Caco-2 (cell line): Measurements from ENCODE around the gene OBI1. TPM values are rescaled to one million over a fixed set of nuclear protein-coding genes. Genes with fewer than 3 reads are reported as not detected.

Experiments used
- BruUV-seq: library from RNA; stranded (reverse); fragments of 400-500 nt; replicated peaks from 2 replicates; lab custom pipeline; 2021; lab: Mats Ljungman, UMichigan
- CTCF ChIA-PET: fragments of 300-600 bp; sonication (Branson Sonifier 250); formaldehyde crosslinking; loops from one replicate; lab custom pipeline; 2022; ENCODE audit warnings: antibody characterized with exemption; lab: Charles Lee
- POLR2A ChIA-PET: fragments of 300-600 bp; sonication (Branson Sonifier 250); formaldehyde crosslinking; loops from one replicate; lab custom pipeline; 2022; ENCODE audit warnings: antibody characterized with exemption; lab: Charles Lee
- DNase-seq, 2 experiments: peaks; one replicate each; pipeline versions ENCODE4 v3.0.0 to v3.0.0-alpha.2; 2020 to 2022
- H3K27me3 ChIP-seq: replicated peaks from 2 replicates; pipeline ENCODE4 v1.6.0; 2011; ENCODE audit warnings: low read length; ENCODE audit not compliant: control insufficient read depth, insufficient read depth
- H3K36me3 ChIP-seq: 2 replicates; pipeline ENCODE4 v1.5.1; 2011; ENCODE audit warnings: low read length; ENCODE audit not compliant: control insufficient read depth, insufficient read depth
- H3K4me1 ChIP-seq: fragments of 250-450 bp; sonication (Bioruptor Pico); 2 replicates; pipeline ENCODE4 v1.5.1; 2020; ENCODE audit warnings: mild to moderate bottlenecking
- H3K4me3 ChIP-seq: 2 replicates; pipeline ENCODE4 v1.5.1; 2011; ENCODE audit warnings: low read depth, mild to moderate bottlenecking, control low read depth, low read length
- H3K9me3 ChIP-seq: fragments of 250-450 bp; sonication (Bioruptor Pico); 2 replicates; pipeline ENCODE4 v1.5.1; 2020; ENCODE audit warnings: mild to moderate bottlenecking, moderate library complexity
- H3K27ac Mint-ChIP-seq: one replicate; pipeline ENCODE4 v1.8.0; 2022; ENCODE audit warnings: mixed read lengths; ENCODE audit not compliant: unreplicated experiment
- H3K27me3 Mint-ChIP-seq: one replicate; pipeline ENCODE4 v1.8.0; 2022; ENCODE audit warnings: mixed read lengths; ENCODE audit not compliant: insufficient read depth, unreplicated experiment
- H3K36me3 Mint-ChIP-seq: one replicate; pipeline ENCODE4 v1.8.0; 2022; ENCODE audit warnings: mild to moderate bottlenecking, mixed read lengths; ENCODE audit not compliant: insufficient read depth, unreplicated experiment
- H3K4me1 Mint-ChIP-seq: one replicate; pipeline ENCODE4 v1.8.0; 2022; ENCODE audit warnings: low read depth, mixed read lengths; ENCODE audit not compliant: unreplicated experiment
- H3K4me3 Mint-ChIP-seq: one replicate; pipeline ENCODE4 v1.8.0; 2022; ENCODE audit warnings: mild to moderate bottlenecking, moderate library complexity, mixed read lengths; ENCODE audit not compliant: unreplicated experiment
- H3K9me3 Mint-ChIP-seq: one replicate; pipeline ENCODE4 v1.8.0; 2022; ENCODE audit warnings: mixed read lengths; ENCODE audit not compliant: unreplicated experiment
- intact Hi-C: fragments of 100-400 bp; cut with micrococcal nuclease; formaldehyde crosslinking; loops from one replicate; pipeline ENCODE4 v1.10.0; 2022; ENCODE audit not compliant: unreplicated experiment
- total RNA-seq: library from RNA; stranded (reverse); gene quantifications from 2 replicates; pipeline ENCODE4 v1.2.3, GENCODE V29; 2022
- TF ChIP-seq, protein P1 (sequence below), 2 experiments: fragments of 200-600 bp in 1 of 2; IDR thresholded peaks; 1 replicate in 1 of 2; 2 replicates in 1 of 2; pipeline versions ENCODE4 v1.5.1 to v1.8.0; 2011 to 2022; ENCODE audit warnings: antibody characterized with exemption in 1 of 2, control low read depth in 1 of 2, inconsistent platforms in 1 of 2, low read depth in 1 of 2, low read length in 1 of 2, mild to moderate bottlenecking in 1 of 2, moderate library complexity in 1 of 2; ENCODE audit not compliant: insufficient read depth in 1 of 2, severe bottlenecking in 1 of 2, unreplicated experiment in 1 of 2

Gene OBI1
- total RNA-seq, 1 experiment from 2014 or later: 19.9 TPM

DNA sequence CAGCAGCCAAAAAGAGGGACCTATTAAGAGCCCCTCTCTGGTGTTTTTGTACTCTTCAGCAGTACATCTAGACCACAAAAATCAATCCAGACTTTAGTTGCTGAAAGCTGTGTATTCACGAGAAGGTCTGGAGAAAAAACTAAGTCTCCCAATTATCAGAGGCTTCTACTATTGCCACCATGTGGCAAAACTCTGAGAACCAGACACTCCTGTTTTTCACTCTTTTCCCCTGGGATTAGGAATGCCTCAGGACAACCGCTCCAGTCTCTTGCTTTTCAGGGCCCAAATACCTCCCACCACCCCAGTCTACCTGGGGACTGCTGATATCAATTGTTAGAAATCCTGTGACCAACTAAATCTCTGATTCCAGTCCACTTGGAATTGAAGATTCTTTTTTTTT lies 30.1 kb upstream of the OBI1 start:
- TF ChIP-seq, protein P1, sequence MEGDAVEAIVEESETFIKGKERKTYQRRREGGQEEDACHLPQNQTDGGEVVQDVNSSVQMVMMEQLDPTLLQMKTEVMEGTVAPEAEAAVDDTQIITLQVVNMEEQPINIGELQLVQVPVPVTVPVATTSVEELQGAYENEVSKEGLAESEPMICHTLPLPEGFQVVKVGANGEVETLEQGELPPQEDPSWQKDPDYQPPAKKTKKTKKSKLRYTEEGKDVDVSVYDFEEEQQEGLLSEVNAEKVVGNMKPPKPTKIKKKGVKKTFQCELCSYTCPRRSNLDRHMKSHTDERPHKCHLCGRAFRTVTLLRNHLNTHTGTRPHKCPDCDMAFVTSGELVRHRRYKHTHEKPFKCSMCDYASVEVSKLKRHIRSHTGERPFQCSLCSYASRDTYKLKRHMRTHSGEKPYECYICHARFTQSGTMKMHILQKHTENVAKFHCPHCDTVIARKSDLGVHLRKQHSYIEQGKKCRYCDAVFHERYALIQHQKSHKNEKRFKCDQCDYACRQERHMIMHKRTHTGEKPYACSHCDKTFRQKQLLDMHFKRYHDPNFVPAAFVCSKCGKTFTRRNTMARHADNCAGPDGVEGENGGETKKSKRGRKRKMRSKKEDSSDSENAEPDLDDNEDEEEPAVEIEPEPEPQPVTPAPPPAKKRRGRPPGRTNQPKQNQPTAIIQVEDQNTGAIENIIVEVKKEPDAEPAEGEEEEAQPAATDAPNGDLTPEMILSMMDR (IDR thresholded peaks at IDR 0.05; ENCODE audit: insufficient read depth in 1 of 2, low read depth in 1 of 2, low read length in 1 of 2, severe bottlenecking in 1 of 2, unreplicated experiment in 1 of 2): peak in 1 of 2 experiments; percentile 51
- no peaks in the 10 kb centered on the region for H3K36me3 Mint-ChIP-seq
- no peaks in the 10 kb centered on the region for H3K36me3 ChIP-seq
- H3K9me3 ChIP-seq: no peaks in the 10 kb centered on the region
- H3K4me3 Mint-ChIP-seq: no peak overlapping the region
- H3K4me1 ChIP-seq: no peaks in the 10 kb centered on the region
- H3K27me3 Mint-ChIP-seq: peaks cover 8% of the 10 kb centered on the region
- H3K9me3 Mint-ChIP-seq: no peaks in the 10 kb centered on the region
- H3K4me1 Mint-ChIP-seq: no peaks in the 10 kb centered on the region
- no TSS peak for BruUV-seq
- ChIA-PET POLR2A (no interaction called here), CTCF (interaction anchor here (0.8 kb wide), 1 partner anchor 551 kb away, joined by 3 read pairs; no protein-coding TSS in a partner anchor)
- no peaks in the 10 kb centered on the region for H3K27me3 ChIP-seq
- H3K4me3 ChIP-seq: no peak overlapping the region
- intact Hi-C loops: loop anchor here (1.0 kb wide), 4 partner anchors 372 to 552 kb away; no protein-coding TSS in a partner anchor
- no peak overlapping the region for H3K27ac Mint-ChIP-seq
- DNase-seq: peak in 1 of 2 experiments; percentile 40

DNA sequence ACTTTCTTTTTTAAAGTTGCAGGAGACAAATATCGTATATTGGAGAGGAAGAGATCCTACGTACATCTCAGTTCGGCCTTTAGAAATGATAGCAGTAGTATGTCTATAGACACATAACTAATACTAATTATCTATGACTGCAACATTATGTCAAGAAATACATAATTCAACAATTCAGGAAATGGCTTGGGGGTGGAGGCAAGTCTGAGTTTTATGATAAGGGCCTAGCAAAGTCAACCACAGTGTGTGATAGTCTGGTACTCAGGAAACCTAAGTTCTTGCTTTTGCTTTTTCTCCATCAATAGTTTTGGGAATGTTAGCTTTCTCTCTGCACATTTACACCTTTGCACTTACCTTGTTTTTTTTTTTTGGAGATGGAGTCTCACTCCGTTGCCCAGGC lies 27.5 kb upstream of the OBI1 start:
- H3K27me3 Mint-ChIP-seq: peaks cover 11% of the 10 kb centered on the region
- Histone ChIP-seq H3K36me3 (no peaks in the 10 kb centered on the region), H3K4me3 (no peak overlapping the region), H3K9me3 (no peaks in the 10 kb centered on the region), H3K4me1 (no peaks in the 10 kb centered on the region), H3K27me3 (no peaks in the 10 kb centered on the region)
- no peak overlapping the region for H3K4me3 Mint-ChIP-seq
- TF ChIP-seq, protein P1 (IDR thresholded peaks at IDR 0.05; ENCODE audit: insufficient read depth in 1 of 2, low read depth in 1 of 2, low read length in 1 of 2, severe bottlenecking in 1 of 2, unreplicated experiment in 1 of 2): no peak
- POLR2A ChIA-PET: no interaction called here
- no TSS peak for BruUV-seq
- DNase-seq: no peak
- no peak overlapping the region for H3K27ac Mint-ChIP-seq
- H3K36me3 Mint-ChIP-seq: no peaks in the 10 kb centered on the region
- no peaks in the 10 kb centered on the region for H3K9me3 Mint-ChIP-seq
- intact Hi-C loops: no loop called here
- CTCF ChIA-PET: no interaction called here
- H3K4me1 Mint-ChIP-seq: no peaks in the 10 kb centered on the region

- ChIA-PET POLR2A (no interaction called here), CTCF (no interaction called here)
- Histone ChIP-seq H3K27me3 (no peaks in the 10 kb centered on the region; the same call in 1 of the 2 replicates), H3K4me1 (no peaks in the 10 kb centered on the region), H3K9me3 (no peaks in the 10 kb centered on the region), H3K4me3 (no peak overlapping the region), H3K36me3 (no peaks in the 10 kb centered on the region)
- DNase-seq: no peak
- Mint-ChIP-seq H3K36me3 (no peaks in the 10 kb centered on the region), H3K4me3 (no peak overlapping the region), H3K27me3 (peaks cover 7% of the 10 kb centered on the region), H3K4me1 (no peaks in the 10 kb centered on the region), H3K27ac (no peak overlapping the region), H3K9me3 (no peaks in the 10 kb centered on the region)
- TF ChIP-seq, protein P1 (IDR thresholded peaks at IDR 0.05; ENCODE audit: insufficient read depth in 1 of 2, low read depth in 1 of 2, low read length in 1 of 2, severe bottlenecking in 1 of 2, unreplicated experiment in 1 of 2): no peak
- intact Hi-C loops: no loop called here
- BruUV-seq: no TSS peak
Observed at GRCh38 chr13:78680576-78681350, 21.8 kb upstream of the OBI1 start.
